ENCODE results near the gene AFDN. TPM values are rescaled to one million over a fixed set of nuclear protein-coding genes. Genes with fewer than 3 reads are reported as not detected.

The AFDN gene
- polyA plus RNA-seq, 1 experiment, result 26.6 TPM

- Histone ChIP-seq H3K9me3 (ENCODE audit: control insufficient read depth, insufficient read depth, low read length) (peaks cover 4% of the 10 kb centered on the region; the same call in 1 of the 2 replicates), H3K4me3 (ENCODE audit: low read depth, low read length) (no peak overlapping the region), H3K27ac (ENCODE audit: low read depth, low read length) (no peak overlapping the region), H3K27me3 (ENCODE audit: control insufficient read depth, insufficient read depth, low read length) (peaks cover 4% of the 10 kb centered on the region)
- DNase-seq (ENCODE audit: low read depth, low spot score), result no peak
- CTCF ChIA-PET, result no interaction called here
- POLR2A ChIA-PET, result no interaction called here
- TF ChIP-seq, protein P1, sequence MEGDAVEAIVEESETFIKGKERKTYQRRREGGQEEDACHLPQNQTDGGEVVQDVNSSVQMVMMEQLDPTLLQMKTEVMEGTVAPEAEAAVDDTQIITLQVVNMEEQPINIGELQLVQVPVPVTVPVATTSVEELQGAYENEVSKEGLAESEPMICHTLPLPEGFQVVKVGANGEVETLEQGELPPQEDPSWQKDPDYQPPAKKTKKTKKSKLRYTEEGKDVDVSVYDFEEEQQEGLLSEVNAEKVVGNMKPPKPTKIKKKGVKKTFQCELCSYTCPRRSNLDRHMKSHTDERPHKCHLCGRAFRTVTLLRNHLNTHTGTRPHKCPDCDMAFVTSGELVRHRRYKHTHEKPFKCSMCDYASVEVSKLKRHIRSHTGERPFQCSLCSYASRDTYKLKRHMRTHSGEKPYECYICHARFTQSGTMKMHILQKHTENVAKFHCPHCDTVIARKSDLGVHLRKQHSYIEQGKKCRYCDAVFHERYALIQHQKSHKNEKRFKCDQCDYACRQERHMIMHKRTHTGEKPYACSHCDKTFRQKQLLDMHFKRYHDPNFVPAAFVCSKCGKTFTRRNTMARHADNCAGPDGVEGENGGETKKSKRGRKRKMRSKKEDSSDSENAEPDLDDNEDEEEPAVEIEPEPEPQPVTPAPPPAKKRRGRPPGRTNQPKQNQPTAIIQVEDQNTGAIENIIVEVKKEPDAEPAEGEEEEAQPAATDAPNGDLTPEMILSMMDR (IDR thresholded peaks at IDR 0.05; ENCODE audit: low read depth, low read length), result no peak
Measured at GRCh38 chr6:167795874-167796191, 30.9 kb upstream of the AFDN start.

- Histone ChIP-seq H3K4me3 (ENCODE audit: low read depth, low read length) (no peak overlapping the region), H3K9me3 (ENCODE audit: control insufficient read depth, insufficient read depth, low read length) (peaks cover 4% of the 10 kb centered on the region; the same call in 1 of the 2 replicates), H3K27me3 (ENCODE audit: control insufficient read depth, insufficient read depth, low read length) (peaks cover 4% of the 10 kb centered on the region), H3K27ac (ENCODE audit: low read depth, low read length) (no peak overlapping the region)
- ChIA-PET CTCF (no interaction called here), POLR2A (no interaction called here)
- no peak for DNase-seq (ENCODE audit: low read depth, low spot score)
- TF ChIP-seq, protein P1 (IDR thresholded peaks at IDR 0.05; ENCODE audit: low read depth, low read length), result no peak
Measured at GRCh38 chr6:167796192-167796981, 30.3 kb upstream of the AFDN start.

DNA sequence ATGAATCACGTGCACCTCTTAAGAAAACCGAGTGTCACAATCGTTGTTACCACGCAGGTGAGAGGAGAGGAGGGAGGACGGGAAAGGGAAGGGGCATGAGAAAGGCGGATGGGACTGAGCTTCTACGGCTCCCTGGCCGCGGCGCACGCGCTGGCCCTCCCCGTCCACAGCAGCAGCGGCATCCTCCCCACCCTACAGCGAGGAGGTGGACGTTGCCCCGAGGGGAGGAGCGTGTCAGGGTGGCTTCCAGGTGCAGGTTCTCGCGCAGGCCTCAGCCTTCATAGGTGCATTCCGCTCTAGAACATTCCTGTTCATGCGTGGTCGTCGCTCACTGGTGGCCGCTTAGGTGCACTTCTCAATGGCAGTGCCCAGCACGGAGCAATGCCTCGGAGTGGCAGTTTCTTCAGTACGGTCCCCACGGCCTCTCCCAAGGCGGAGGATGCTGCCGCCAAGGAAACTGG is 29.7 kb upstream of the AFDN start:
- peaks cover 4% of the 10 kb centered on the region; the same call in 1 of the 2 replicates for H3K9me3 ChIP-seq (ENCODE audit: control insufficient read depth, insufficient read depth, low read length)
- DNase-seq (ENCODE audit: low read depth, low spot score), result no peak
- ChIA-PET POLR2A (no interaction called here), CTCF (no interaction called here)
- peaks cover 4% of the 10 kb centered on the region for H3K27me3 ChIP-seq (ENCODE audit: control insufficient read depth, insufficient read depth, low read length)
- no peak overlapping the region for H3K27ac ChIP-seq (ENCODE audit: low read depth, low read length)
- TF ChIP-seq, protein P1 (IDR thresholded peaks at IDR 0.05; ENCODE audit: low read depth, low read length), result no peak
- no peak overlapping the region for H3K4me3 ChIP-seq (ENCODE audit: low read depth, low read length)

DNA sequence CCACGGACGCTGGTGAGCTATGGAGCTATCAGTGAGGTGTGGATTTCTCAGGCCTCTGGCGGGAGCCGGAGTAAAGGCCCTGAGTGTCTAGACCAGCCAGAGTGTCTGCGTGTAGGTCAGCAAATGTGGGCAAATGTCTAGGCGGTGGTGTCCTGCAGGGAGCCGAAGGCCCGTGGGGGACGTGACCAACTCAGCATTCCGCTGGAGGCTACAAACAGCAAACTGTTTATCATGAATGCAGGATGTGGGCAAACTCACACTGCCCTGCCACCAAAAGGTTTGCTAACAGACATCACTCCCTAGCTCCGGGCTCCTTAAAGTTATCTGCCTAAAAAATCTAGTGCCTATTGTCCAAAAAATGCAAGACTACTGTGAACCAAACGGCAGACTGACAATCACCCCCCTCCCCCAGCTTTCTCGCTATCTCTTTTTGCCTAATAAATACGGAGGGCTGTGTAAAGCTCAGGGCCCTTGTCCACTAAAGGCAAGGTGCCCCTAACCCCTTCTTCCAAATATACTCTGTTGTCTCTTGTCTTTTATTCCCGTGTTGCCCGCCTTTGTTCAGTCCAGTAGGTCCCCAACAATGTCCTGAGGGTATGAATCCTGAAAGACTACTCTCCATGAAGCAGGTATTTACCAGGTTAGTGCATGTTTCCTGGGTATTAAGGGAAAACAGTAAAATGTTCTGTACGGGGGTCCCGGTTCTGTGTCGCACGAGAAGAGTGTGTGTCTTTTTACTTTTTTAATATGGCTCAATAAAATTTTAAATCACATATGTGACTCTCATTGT is 29.0 kb upstream of the AFDN start:
- Histone ChIP-seq H3K27ac (ENCODE audit: low read depth, low read length) (no peak overlapping the region), H3K4me3 (ENCODE audit: low read depth, low read length) (no peak overlapping the region), H3K9me3 (ENCODE audit: control insufficient read depth, insufficient read depth, low read length) (peaks cover 4% of the 10 kb centered on the region; the same call in 1 of the 2 replicates), H3K27me3 (ENCODE audit: control insufficient read depth, insufficient read depth, low read length) (peaks cover 4% of the 10 kb centered on the region)
- CTCF ChIA-PET, result no interaction called here
- TF ChIP-seq, protein P1 (IDR thresholded peaks at IDR 0.05; ENCODE audit: low read depth, low read length), result no peak
- POLR2A ChIA-PET, result no interaction called here
- no peak for DNase-seq (ENCODE audit: low read depth, low spot score)

DNA sequence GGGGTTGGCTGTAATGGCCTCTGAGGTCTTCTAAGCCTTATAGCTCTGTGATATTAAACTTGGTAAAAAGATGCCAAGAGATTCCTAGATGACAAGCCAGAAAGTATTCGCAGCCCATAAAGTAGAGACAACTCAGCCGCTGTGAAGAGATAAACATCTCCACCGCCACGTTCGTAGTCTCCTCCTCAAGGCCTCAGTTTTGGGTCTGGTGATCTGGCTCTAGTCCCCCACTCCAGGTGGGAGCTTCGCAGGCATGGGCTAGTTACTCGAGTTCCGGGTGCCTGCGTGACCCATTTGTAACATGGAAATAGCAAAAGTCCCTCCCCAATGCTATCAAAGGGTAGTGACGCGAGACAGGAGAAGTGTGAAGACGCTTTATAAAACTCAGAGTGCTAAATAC is 28.3 kb upstream of the AFDN start:
- Histone ChIP-seq H3K9me3 (ENCODE audit: control insufficient read depth, insufficient read depth, low read length) (peaks cover 4% of the 10 kb centered on the region; the same call in 1 of the 2 replicates), H3K27me3 (ENCODE audit: control insufficient read depth, insufficient read depth, low read length) (peaks cover 4% of the 10 kb centered on the region), H3K27ac (ENCODE audit: low read depth, low read length) (no peak overlapping the region), H3K4me3 (ENCODE audit: low read depth, low read length) (no peak overlapping the region)
- DNase-seq (ENCODE audit: low read depth, low spot score), result no peak
- TF ChIP-seq, protein P1 (IDR thresholded peaks at IDR 0.05; ENCODE audit: low read depth, low read length), result no peak
- ChIA-PET POLR2A (no interaction called here), CTCF (no interaction called here)
